GM18508 (cell line): Measurements from ENCODE around the gene OR52E4.

ENCODE experiments used
- ATAC-seq: cut with Tn5 transposase; IDR thresholded peaks from one replicate; pipeline ENCODE4 v1.9.1; 2021; ENCODE audit warnings: moderate number of reproducible peaks; ENCODE audit not compliant: insufficient read depth, unreplicated experiment

The OR52E4 gene

GRCh38 chr11:5880329-5880728 is at the start of gene OR52E4:
TSS of gene OR52E4 (plus strand) at chr11:5880629. CDS start at chr11:5884293, 3,664 bp downstream.
- no peak for ATAC-seq

- ATAC-seq, result no peak
Measured at GRCh38 chr11:5831196-5831829, 49.1 kb upstream of the OR52E4 start.

- no peak for ATAC-seq
Measured at GRCh38 chr11:5833446-5833845, 47.0 kb upstream of the OR52E4 start.

GRCh38 chr11:5837695-5838094 is 42.7 kb upstream of the OR52E4 start:
- no peak for ATAC-seq

GRCh38 chr11:5841797-5842196 is 38.6 kb upstream of the OR52E4 start, which contains the start of gene OR52E6:
TSS of gene OR52E6 (minus strand) at chr11:5841897. CDS start at chr11:5841897, 0 bp downstream.
- ATAC-seq, result no peak

- no peak for ATAC-seq
Measured at GRCh38 chr11:5846701-5847100, 33.7 kb upstream of the OR52E4 start.

- ATAC-seq, result no peak
Measured at GRCh38 chr11:5847711-5848110, 32.7 kb upstream of the OR52E4 start.

- ATAC-seq, result no peak
Measured at GRCh38 chr11:5851002-5851401, 29.4 kb upstream of the OR52E4 start.

GRCh38 chr11:5857590-5857989 is 22.8 kb upstream of the OR52E4 start, which contains the start of gene OR52E8:
TSS of gene OR52E8 (minus strand) at chr11:5857690. CDS start at chr11:5857690, 0 bp downstream.
- ATAC-seq, result no peak

- ATAC-seq, result no peak
Measured at GRCh38 chr11:5865826-5866225, 14.6 kb upstream of the OR52E4 start.

GRCh38 chr11:5878564-5878963 is 1.9 kb upstream of the OR52E4 start:
- ATAC-seq, result no peak

- ATAC-seq, result no peak
Measured at GRCh38 chr11:5881756-5882155, 1.3 kb downstream of the OR52E4 start.

- ATAC-seq, result no peak
Measured at GRCh38 chr11:5887172-5887571, 6.7 kb downstream of the OR52E4 start.

GRCh38 chr11:5887661-5888060 is 7.2 kb downstream of the OR52E4 start:
- ATAC-seq, result no peak

- no peak for ATAC-seq
Measured at GRCh38 chr11:5891216-5891800, 10.9 kb downstream of the OR52E4 start.

GRCh38 chr11:5892908-5893307 is 12.5 kb downstream of the OR52E4 start, which contains the start of gene OR52E5:
TSS of gene OR52E5 (plus strand) at chr11:5893208. CDS start at chr11:5900777, 7,569 bp downstream.
- ATAC-seq, result no peak

- no peak for ATAC-seq
Measured at GRCh38 chr11:5899534-5899933, 19.1 kb downstream of the OR52E4 start.

- ATAC-seq, result no peak
Measured at GRCh38 chr11:5910540-5910939, 30.1 kb downstream of the OR52E4 start.

GRCh38 chr11:5922749-5923426 is 42.5 kb downstream of the OR52E4 start:
- no peak for ATAC-seq

GRCh38 chr11:5923427-5923776 is 43.0 kb downstream of the OR52E4 start:
- no peak for ATAC-seq

GRCh38 chr11:5923794-5924193 is 43.4 kb downstream of the OR52E4 start:
- no peak for ATAC-seq
